GM06990 (cell line): ENCODE data around the gene SLC4A5.
"Not testable (repeated sequence)": the region's sequence is repeated elsewhere in the genome, so short reads cannot be mapped to it uniquely, and the experiment has no call there.

Source experiments
- DNase-seq: peaks from one replicate; pipeline ENCODE4 v3.0.0-alpha.2; 2011; ENCODE audit not compliant: insufficient read length; ENCODE audit errors: extremely low read depth
- H3K27me3 ChIP-seq: replicated peaks from 2 replicates; pipeline ENCODE4 v1.6.0; 2011; ENCODE audit warnings: low read length; ENCODE audit not compliant: control insufficient read depth, insufficient read depth
- H3K36me3 ChIP-seq: 2 replicates; pipeline ENCODE4 v1.5.1; 2011; ENCODE audit warnings: low read length; ENCODE audit not compliant: control insufficient read depth, insufficient read depth
- H3K4me3 ChIP-seq: replicated peaks from 2 replicates; pipeline ENCODE4 v1.5.1; 2011; ENCODE audit warnings: low read depth, mild to moderate bottlenecking, control low read depth, low read length
- CTCF ChIP-seq: IDR thresholded peaks from 2 replicates; pipeline ENCODE4 v1.5.1; 2011; ENCODE audit warnings: low read length, control low read depth, mild to moderate bottlenecking, inconsistent platforms; ENCODE audit not compliant: insufficient read depth, poor library complexity, severe bottlenecking

The SLC4A5 gene

GRCh38 chr2:74221604-74222299 lies 121.5 kb downstream of the SLC4A5 start:
- Histone ChIP-seq H3K36me3 (peaks cover 7% of the 10 kb centered on the region), H3K27me3 (no peaks in the 10 kb centered on the region), H3K4me3 (no peak overlapping the region)
- DNase-seq: no peak
- TF ChIP-seq CTCF: no peak

GRCh38 chr2:74221091-74221490 lies 122.1 kb downstream of the SLC4A5 start:
- no peaks in the 10 kb centered on the region for H3K27me3 ChIP-seq
- H3K36me3 ChIP-seq: peaks cover 9% of the 10 kb centered on the region
- no peak overlapping the region for H3K4me3 ChIP-seq
- no peak for DNase-seq
- no peak for TF ChIP-seq CTCF

- H3K36me3 ChIP-seq: peaks cover 13% of the 10 kb centered on the region
- DNase-seq: no peak
- no peak overlapping the region for H3K4me3 ChIP-seq
- no peaks in the 10 kb centered on the region for H3K27me3 ChIP-seq
- TF ChIP-seq CTCF: no peak
Observed at GRCh38 chr2:74219846-74220486, 123.2 kb downstream of the SLC4A5 start.

- Histone ChIP-seq H3K36me3 (peaks cover 19% of the 10 kb centered on the region), H3K4me3 (no peak overlapping the region), H3K27me3 (no peaks in the 10 kb centered on the region)
- TF ChIP-seq CTCF: no peak
- DNase-seq: no peak
Observed at GRCh38 chr2:74216642-74217041, 126.6 kb downstream of the SLC4A5 start.

- H3K27me3 ChIP-seq, DNase-seq, H3K4me3 ChIP-seq: not testable (repeated sequence)
- H3K36me3 ChIP-seq: peaks cover 19% of the 10 kb centered on the region
Observed at GRCh38 chr2:74215771-74216170, 127.4 kb downstream of the SLC4A5 start.

- Histone ChIP-seq H3K27me3 (no peaks in the 10 kb centered on the region), H3K36me3 (peaks cover 21% of the 10 kb centered on the region), H3K4me3 (no peak overlapping the region)
- DNase-seq: no peak
- no peak for TF ChIP-seq CTCF
Observed at GRCh38 chr2:74212702-74213410, 130.4 kb downstream of the SLC4A5 start.
